Measurements from ENCODE around the gene OOSP3. TPM values are rescaled to one million over a fixed set of nuclear protein-coding genes. Genes with fewer than 3 reads are reported as not detected.

The OOSP3 gene
- total RNA-seq, 1 experiment from 2014 or later = not detected

DNA sequence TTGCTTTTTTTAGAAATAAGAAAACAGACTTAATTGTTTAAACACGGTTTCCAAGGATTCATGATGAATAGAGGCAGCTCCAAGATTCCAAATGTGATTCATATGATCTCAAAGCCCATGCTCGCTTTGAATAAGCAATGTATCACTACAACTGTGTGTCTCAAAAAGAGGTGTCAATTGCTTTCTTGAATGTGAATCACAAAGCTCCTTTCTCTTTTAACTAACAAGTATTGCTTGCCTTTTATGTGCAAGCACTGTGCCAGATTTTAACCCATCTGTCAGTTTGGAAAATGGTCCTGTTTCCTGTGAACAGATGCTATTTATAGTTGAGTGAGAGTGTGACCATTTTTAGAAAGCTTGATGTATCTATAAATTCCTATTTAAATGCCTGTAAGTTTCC lies 66.1 kb downstream of the OOSP3 start:
- DNase-seq = no peak

More for the DNA sequence above, 66.1 kb downstream of the OOSP3 start:
- H3K9me3 Mint-ChIP-seq (ENCODE audit: unreplicated experiment) = peaks cover 4% of the 10 kb centered on the region
- ChIA-PET CTCF (no interaction called here), POLR2A (no interaction called here)
- intact Hi-C loops (cut with micrococcal nuclease; ENCODE audit: unreplicated experiment) = no loop called here
- no peak overlapping the region for H3K27ac Mint-ChIP-seq (ENCODE audit: unreplicated experiment)
- no peaks in the 10 kb centered on the region for H3K4me1 Mint-ChIP-seq (ENCODE audit: low read depth, unreplicated experiment)
- no peaks in the 10 kb centered on the region for H3K36me3 Mint-ChIP-seq (ENCODE audit: insufficient read depth, unreplicated experiment)
- TF ChIP-seq, protein P1, sequence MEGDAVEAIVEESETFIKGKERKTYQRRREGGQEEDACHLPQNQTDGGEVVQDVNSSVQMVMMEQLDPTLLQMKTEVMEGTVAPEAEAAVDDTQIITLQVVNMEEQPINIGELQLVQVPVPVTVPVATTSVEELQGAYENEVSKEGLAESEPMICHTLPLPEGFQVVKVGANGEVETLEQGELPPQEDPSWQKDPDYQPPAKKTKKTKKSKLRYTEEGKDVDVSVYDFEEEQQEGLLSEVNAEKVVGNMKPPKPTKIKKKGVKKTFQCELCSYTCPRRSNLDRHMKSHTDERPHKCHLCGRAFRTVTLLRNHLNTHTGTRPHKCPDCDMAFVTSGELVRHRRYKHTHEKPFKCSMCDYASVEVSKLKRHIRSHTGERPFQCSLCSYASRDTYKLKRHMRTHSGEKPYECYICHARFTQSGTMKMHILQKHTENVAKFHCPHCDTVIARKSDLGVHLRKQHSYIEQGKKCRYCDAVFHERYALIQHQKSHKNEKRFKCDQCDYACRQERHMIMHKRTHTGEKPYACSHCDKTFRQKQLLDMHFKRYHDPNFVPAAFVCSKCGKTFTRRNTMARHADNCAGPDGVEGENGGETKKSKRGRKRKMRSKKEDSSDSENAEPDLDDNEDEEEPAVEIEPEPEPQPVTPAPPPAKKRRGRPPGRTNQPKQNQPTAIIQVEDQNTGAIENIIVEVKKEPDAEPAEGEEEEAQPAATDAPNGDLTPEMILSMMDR (IDR thresholded peaks at IDR 0.05; ENCODE audit: insufficient read depth in 1 of 2, low read depth in 1 of 2, low read length in 1 of 2, severe bottlenecking in 1 of 2, unreplicated experiment in 1 of 2) = no peak
- Histone ChIP-seq H3K4me1 (no peaks in the 10 kb centered on the region), H3K9me3 (no peaks in the 10 kb centered on the region), H3K27me3 (replicated peaks; ENCODE audit: control insufficient read depth, insufficient read depth, low read length) (no peaks in the 10 kb centered on the region; the same call in 1 of the 2 replicates), H3K4me3 (ENCODE audit: low read depth, low read length) (no peak overlapping the region), H3K36me3 (ENCODE audit: control insufficient read depth, insufficient read depth, low read length) (no peaks in the 10 kb centered on the region)
- H3K27me3 Mint-ChIP-seq (ENCODE audit: insufficient read depth, unreplicated experiment) = peaks cover 14% of the 10 kb centered on the region
- no peak overlapping the region for H3K4me3 Mint-ChIP-seq (ENCODE audit: unreplicated experiment)
- no TSS peak for BruUV-seq (replicated peaks)

Other genes with a start within 250 kb of the OOSP3 start
- gene PATL1, start 209.7 kb upstream of the OOSP3 start, total RNA-seq (2022) = 57.8 and 61.4 TPM in 2 replicates
- not detected in 2 replicates for gene OR10V1, start 164.9 kb upstream of the OOSP3 start, total RNA-seq (2022)
- gene STX3, start 123.4 kb upstream of the OOSP3 start, total RNA-seq (2022) = 178 and 181 TPM in 2 replicates
- 61.6 and 66.0 TPM in 2 replicates for gene MRPL16, start 68.0 kb upstream of the OOSP3 start, total RNA-seq (2022)
- not detected in 2 replicates for gene CBLIF, start 33.3 kb upstream of the OOSP3 start, total RNA-seq (2022)
- not detected in 2 replicates for gene TCN1, start 12.3 kb upstream of the OOSP3 start, total RNA-seq (2022)
- gene OOSP1, start 59.6 kb downstream of the OOSP3 start, total RNA-seq (2022) = not detected in 2 replicates
- gene OOSP4A, start 85.3 kb downstream of the OOSP3 start, total RNA-seq (2022) = not detected in 2 replicates
- gene OOSP4B, start 138.4 kb downstream of the OOSP3 start, total RNA-seq (2022) = not detected in 2 replicates
- gene OOSP2, start 161.6 kb downstream of the OOSP3 start, total RNA-seq (2022) = not detected in 2 replicates
- gene MS4A3, start 177.9 kb downstream of the OOSP3 start, total RNA-seq (2022) = not detected in 2 replicates
- not detected in 2 replicates for gene MS4A2, start 209.9 kb downstream of the OOSP3 start, total RNA-seq (2022)

Data from Caco-2 (cell line).